Measurements from ENCODE around the gene FMN2. TPM values are rescaled to one million over a fixed set of nuclear protein-coding genes. Genes with fewer than 3 reads are reported as not detected.

Gene FMN2
- total RNA-seq, 1 donor from 2014 or later: 1.1 TPM

- Histone ChIP-seq H3K4me1 (no peaks in the 10 kb centered on the region), H3K9me3 (no peaks in the 10 kb centered on the region), H3K27me3 (ENCODE audit: low read depth) (no peaks in the 10 kb centered on the region), H3K36me3 (no peaks in the 10 kb centered on the region), H3K4me3 (no peak overlapping the region), H3K27ac (no peak overlapping the region)
- intact Hi-C loops (cut with DNase I): no loop called here
- ATAC-seq: peak in 1 of 2 donors; percentile 37
- TF ChIP-seq CTCF (IDR thresholded peaks at IDR 0.05): no peak
- DNase-seq: no peak
Measured at GRCh38 chr1:240424740-240425464, 333.2 kb downstream of the FMN2 start.

GRCh38 chr1:240426051-240426450 lies 334.4 kb downstream of the FMN2 start:
- H3K36me3 ChIP-seq: no peaks in the 10 kb centered on the region
- no peak for TF ChIP-seq CTCF (IDR thresholded peaks at IDR 0.05)
- intact Hi-C loops (cut with DNase I): no loop called here
- no peaks in the 10 kb centered on the region for H3K9me3 ChIP-seq
- no peak overlapping the region for H3K27ac ChIP-seq
- ATAC-seq (no peak), DNase-seq (no peak)
- no peaks in the 10 kb centered on the region for H3K4me1 ChIP-seq
- no peaks in the 10 kb centered on the region for H3K27me3 ChIP-seq (ENCODE audit: low read depth)
- no peak overlapping the region for H3K4me3 ChIP-seq

DNA sequence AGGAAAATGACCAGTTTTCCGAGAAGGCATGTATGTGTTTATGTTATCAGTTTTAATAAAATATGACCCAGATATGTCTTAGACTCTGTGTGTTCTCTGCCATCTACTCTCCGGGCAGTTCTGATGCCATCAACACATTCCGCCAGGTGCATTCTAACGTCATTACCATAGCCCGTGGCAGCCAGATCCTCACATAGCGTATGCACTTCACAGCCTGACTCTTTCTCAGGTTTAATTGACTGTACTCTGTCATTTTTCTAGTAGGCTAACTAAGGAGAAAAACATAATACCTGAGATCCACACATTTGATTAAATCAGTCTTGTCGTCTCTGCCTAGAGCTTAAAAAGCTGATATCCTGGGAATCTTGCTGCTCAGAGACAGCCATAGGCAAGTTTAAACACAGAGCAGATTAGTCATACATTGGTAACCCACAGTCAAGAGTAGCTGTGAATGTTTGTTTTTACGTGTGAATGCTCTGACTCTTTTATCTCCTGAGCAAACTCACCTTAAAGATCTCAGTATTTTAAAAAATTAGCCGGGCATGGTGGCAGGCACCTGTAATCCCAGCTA lies 344.4 kb downstream of the FMN2 start:
- Histone ChIP-seq H3K4me3 (no peak overlapping the region), H3K36me3 (no peaks in the 10 kb centered on the region), H3K27ac (no peak overlapping the region), H3K9me3 (no peaks in the 10 kb centered on the region), H3K27me3 (ENCODE audit: low read depth) (no peaks in the 10 kb centered on the region), H3K4me1 (no peaks in the 10 kb centered on the region)
- TF ChIP-seq CTCF (IDR thresholded peaks at IDR 0.05): no peak
- intact Hi-C loops (cut with DNase I): no loop called here
- DNase-seq (no peak), ATAC-seq (no peak)

GRCh38 chr1:240441669-240442068 lies 350.0 kb downstream of the FMN2 start:
- no peak overlapping the region for H3K27ac ChIP-seq
- H3K4me1 ChIP-seq: no peaks in the 10 kb centered on the region
- H3K27me3 ChIP-seq (ENCODE audit: low read depth): no peaks in the 10 kb centered on the region
- no peak for TF ChIP-seq CTCF (IDR thresholded peaks at IDR 0.05)
- no peak for DNase-seq
- intact Hi-C loops (cut with DNase I): no loop called here
- H3K9me3 ChIP-seq: no peaks in the 10 kb centered on the region
- no peak for ATAC-seq
- no peaks in the 10 kb centered on the region for H3K36me3 ChIP-seq
- no peak overlapping the region for H3K4me3 ChIP-seq

DNA sequence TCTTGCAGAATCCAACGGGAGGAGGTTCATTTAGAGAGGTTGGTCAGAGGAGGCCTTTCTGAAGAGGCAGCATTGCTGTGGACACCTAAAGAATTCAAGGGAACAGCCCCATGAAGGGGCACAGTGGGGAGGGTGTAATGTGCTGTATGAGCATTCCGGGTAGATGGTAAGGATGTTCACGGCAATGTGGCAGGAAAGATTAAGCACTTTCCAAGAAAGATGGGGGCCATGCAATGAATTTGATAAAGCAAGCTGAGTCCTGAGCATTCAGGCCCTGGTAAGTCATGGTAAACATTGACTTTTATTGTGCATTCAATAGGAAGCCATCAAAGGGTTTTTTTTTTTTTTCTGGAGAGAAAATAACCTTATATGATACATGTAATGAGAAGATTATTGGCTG lies 353.7 kb downstream of the FMN2 start:
- no peaks in the 10 kb centered on the region for H3K4me1 ChIP-seq
- no peak overlapping the region for H3K4me3 ChIP-seq
- no peak for TF ChIP-seq CTCF (IDR thresholded peaks at IDR 0.05)
- H3K27me3 ChIP-seq (ENCODE audit: low read depth): no peaks in the 10 kb centered on the region
- no peak for DNase-seq
- ATAC-seq: no peak
- intact Hi-C loops (cut with DNase I): no loop called here
- H3K27ac ChIP-seq: no peak overlapping the region
- H3K36me3 ChIP-seq: no peaks in the 10 kb centered on the region
- no peaks in the 10 kb centered on the region for H3K9me3 ChIP-seq

Measured in lower lobe of right lung (tissue), 2 donors.